HG03439 (cell line): ENCODE data around the gene ETV3L.

Experiments
- ATAC-seq: cut with Tn5 transposase; IDR thresholded peaks from one replicate; pipeline ENCODE4 v1.9.1; 2021; ENCODE audit warnings: mild to moderate bottlenecking, moderate library complexity; ENCODE audit not compliant: unreplicated experiment

Gene ETV3L

GRCh38 chr1:157099633-157100009, at the start of gene ETV3L:
ETV3L (minus strand) TSS chr1:157099808; CDS start chr1:157099523, 285 bp downstream.
- ATAC-seq, result no peak

GRCh38 chr1:157147906-157148700, 48.5 kb upstream of the ETV3L start:
- ATAC-seq, result no peak

DNA sequence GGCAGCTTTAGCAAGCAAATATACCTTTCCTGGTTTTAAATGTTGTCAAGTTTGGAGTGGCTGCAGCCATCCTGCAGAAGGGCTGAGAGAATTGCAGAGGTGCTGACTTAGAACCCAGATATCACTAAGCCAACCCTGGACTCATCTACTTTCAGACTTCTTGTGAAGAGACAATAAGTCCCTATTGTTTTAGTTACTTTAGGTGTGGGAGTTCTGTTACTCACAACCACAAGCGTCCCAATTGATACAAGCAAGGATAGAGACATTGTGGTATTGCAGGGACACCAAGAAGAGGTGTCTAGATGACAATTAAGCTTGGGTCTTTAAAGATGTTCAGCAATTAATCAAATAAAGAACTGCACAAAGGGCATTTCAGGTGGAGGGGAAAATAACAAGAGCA, 47.4 kb upstream of the ETV3L start:
- no peak for ATAC-seq

DNA sequence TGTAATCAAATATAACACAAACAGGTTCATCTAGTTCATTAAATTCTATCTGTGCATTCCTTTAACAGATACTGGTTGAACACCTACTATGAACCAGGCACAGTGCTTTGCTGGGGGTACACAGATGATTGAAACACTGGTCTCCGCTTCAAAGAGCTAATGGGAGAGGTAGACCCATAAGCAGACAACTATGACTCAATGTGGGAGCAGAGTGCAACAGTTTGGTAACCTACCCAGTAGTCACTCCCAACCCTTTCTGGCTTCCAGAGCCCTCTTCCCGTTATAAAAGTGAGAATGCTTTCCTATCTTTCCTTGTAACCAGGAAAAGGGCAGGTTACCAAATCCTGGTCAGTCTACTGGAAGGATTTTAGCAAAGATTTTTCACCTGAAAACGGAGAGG, 46.6 kb upstream of the ETV3L start:
- ATAC-seq, result no peak

- ATAC-seq, result no peak
Measured at GRCh38 chr1:157145076-157145475, 45.5 kb upstream of the ETV3L start.

DNA sequence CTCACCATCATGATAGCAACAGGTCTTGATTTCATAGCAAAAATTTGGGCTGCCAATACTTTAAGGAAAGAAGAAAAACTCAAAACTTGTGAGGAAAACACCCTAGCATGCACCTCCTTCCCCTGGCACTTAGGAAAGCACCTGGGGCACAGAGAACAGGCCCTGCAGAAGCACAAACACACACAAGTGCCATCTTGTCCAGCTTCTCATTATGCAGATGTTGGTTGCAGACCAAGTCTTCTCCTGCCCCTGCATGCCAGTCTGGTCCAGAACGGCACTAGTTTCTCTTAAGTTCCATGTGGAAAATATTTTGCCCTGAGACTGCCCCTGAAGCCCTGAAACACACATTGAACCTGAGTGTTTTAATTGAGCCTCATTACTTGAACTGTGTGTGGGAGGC, 44.9 kb upstream of the ETV3L start:
- no peak for ATAC-seq

DNA sequence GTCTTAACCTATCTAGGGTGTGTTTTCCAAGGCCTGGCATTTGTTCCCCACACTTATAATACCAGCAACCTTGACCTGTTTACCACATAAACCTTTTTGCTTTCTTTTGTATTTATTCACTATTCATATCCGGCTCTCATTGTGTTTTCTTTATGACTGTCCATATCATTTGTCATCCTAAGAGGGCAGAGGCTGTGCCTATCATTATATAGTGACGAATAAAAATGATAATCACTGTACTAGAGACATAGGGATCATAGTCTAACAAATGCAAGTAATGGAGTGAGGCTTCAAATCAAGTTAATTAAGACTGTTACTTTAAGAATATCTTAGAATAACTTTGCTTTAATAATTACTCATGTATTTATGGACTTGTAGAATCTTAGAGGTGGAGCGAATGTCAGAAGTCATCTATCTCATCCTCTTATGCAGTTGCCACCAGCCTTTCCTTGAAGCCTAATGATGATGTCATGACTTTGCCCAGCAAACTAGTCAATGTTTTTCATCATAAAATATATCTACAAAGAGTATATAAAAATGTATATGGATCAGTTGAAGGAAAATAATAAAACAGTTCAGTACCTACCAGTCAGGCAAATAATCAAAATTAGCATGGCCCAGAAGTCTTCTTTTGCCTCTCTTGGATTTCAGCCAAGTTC, 43.3 kb upstream of the ETV3L start:
- no peak for ATAC-seq

DNA sequence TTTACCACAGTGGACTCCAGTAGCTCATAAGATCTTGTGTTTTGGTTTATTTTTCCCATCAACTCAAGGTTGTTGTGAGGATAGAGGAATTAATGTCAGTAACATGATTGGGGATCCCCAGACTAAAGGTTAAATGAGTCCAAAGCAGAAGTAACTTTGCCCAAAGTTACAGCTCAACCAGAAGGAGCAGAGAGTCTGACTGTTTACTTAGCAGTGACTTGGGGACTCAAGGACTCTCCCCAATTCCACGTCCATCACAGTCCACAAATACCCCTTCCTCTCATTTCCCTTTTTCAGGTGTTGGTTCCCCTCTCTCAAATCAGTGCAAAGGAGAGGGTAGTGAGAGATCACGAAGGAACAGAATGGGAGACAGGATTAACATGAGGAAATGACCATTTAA, 42.6 kb upstream of the ETV3L start:
- ATAC-seq, result no peak

DNA sequence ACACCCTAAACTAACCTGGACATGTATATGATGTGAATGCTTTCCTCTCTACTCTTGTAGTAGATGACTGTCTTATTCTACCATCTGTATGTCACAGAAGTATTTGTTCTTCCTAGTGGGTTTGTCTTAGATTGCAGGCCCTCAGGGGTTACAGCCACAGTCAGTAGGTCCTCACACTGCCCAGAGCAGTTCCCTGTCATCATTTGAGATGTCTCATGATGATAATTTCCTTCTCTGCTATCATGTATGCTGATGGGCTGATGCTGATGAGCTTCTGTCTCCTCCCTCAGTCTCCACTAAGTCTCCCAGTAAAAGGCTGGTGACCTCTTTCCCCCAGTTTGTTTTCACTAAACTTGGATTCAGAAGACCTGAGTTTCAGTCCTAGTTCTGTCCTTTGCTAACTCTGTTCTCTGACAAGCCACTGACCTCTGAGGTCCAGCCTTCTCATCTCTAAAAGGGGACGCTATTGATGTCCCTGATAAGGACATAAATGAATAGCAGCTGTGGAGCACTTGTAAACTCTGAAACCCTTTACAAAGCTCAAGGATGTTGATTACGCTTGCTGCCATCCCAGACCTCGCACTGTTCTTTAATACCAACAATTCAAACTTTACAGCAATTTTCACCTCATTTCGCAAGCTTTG, 41.7 kb upstream of the ETV3L start:
- no peak for ATAC-seq

- ATAC-seq, result no peak
Measured at GRCh38 chr1:157140063-157140588, 40.5 kb upstream of the ETV3L start.

GRCh38 chr1:157139052-157139715, 39.6 kb upstream of the ETV3L start:
- ATAC-seq, result no peak

DNA sequence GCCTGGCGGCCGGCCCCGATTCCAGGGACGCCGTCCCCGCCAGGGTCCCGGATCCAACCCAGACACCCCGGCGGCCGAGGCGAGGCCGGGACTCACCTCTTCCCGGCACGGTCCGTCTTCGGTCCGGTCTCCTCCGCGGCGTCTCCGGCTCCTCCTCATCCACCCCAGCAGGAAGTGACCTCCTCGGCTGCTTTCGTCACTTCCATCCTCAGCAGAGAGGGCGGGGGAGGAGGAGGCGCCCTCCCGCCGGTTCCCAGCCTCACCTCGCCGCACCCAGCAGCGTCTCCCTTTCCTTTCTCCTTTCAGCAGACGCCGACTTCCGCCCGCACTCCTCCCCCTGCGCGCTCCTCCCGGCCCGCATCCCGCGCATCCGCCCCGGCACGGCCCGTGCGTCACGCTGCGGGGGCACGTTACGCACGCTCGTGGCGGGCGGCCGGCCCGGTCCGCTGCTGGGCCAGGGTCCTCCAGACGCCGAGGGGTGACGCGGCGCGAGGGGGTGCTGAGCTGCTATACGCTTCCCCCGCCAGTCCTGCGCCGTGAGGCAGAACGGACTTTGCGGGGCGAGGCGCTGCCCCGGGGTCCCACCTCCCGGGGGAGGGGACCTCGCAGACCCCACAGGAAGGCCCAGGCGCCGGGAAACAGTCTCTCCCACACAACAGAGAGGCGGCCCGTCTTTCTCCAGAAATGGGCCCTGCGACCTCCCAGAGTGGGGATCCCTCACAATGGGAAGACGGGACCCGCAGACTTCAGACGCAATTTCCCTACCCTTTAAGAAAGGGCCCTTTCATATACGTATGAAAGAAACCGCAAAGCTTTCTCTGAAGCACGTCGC, 38.8 kb upstream of the ETV3L start, which contains the start of gene ETV3:
TSS of gene ETV3 (minus strand) at position 176 of the 832 bp plus-strand sequence. CDS start 2,043 bp downstream, outside the sequence.
- ATAC-seq, result peak; percentile 83

DNA sequence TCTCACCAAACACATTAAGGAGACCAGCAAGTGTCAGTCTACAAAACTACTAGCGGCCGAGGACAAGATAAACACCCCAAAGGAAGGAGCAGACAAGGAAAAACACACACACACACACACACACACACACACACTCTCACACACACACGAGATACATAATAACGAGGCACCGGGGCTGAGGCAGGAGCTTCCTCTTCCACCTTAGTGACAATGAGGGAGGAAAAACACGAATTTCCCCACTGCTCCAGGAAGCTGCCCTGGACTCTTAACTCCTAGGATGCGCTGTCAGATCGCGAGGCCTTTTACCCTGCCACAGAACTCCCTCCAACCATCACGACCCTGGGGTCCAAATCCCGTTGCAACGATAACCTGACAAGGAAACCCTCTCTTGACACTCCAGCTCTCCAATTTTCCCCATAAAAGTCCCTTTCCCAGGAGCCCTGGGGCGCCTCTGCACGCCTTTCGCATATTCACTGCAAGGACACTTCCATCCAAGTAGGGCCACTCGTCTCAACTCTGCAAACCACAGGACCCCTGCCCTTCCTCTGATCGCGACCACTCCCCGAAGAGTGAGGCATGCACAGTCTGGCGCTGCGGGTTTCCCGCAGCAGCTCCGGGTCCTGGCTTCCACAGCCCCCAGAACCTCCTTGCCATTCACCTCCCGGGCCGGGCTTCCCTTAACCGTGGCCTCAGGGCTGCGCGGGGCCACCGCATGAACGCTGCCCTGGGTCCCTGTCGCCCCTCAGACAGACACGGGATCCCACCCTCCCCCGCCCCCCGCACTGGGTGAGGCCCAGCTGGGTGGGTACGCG, 38.0 kb upstream of the ETV3L start:
- ATAC-seq, result peak; percentile 3

DNA sequence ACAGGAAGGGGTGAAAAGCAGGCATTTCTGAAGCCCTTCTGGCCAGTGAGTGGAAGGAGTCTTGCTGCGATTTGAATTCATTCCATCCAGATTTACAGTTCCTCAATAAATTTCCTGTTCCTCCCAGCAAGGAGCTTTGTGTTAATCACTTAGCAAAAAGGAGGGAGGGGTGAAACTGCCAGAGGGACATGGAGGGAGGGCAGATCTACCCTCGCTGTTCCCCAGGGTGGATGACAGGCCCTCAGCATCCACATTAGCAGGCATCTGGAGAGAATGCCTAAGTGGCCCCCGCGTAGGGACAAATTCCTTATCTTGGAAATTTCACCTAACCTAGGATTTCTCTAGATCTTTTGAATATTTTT, 37.4 kb upstream of the ETV3L start:
- ATAC-seq, result no peak

DNA sequence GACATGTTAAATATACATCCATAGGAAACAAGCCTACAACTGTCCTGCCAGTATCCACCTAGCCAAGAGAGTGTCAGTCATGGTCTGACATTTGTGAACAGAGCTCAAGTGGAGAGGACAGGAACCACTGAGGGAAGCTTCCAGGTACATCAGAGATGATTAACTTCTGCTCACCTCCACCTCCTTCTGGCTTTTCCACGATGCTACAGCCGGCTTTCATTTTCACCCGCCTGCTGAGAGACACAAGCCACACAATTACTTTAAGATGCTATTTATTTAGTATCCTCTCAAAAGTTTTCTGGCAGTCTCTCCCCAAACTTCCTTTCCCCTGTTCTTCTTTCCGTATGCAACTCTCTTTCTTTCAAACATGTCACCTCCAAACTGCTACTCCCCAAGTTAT, 36.5 kb upstream of the ETV3L start:
- no peak for ATAC-seq

DNA sequence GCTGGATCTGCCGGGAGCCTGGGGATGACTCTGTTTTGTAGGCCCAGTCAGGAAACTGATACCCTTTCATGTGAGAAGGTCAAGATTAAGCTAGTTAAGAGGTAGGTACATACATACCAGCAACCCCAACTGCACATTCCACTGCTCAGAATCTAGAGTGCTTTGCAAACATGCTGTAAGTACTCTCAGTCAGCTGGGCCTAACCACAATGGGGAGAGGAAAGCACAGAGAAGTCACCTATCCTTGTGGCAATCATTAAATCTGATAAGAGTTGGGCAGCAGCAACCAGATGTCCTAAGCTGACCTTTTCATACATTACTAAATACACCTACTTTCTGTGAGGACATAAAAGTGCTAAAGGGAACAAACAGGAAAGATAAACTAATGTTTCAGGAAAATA, 36.0 kb upstream of the ETV3L start:
- ATAC-seq, result no peak

DNA sequence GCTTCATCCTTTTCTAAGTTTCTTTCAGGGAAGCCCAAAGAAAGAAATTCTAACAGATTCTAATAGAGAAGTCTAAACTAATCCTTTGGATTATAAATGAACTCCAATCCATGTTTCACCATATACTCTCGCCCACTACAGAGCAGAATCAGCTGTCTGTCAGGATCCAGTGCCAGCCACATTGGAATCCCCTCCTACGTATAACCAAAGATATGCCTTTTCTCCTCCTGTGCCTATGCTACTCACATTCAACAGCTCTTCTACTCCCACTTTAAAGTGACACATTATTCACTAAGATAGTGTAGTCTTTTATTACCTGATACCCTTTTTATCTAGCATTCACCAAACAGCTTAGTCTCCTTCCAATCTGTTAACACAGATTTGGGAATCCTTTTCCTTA, 35.5 kb upstream of the ETV3L start:
- no peak for ATAC-seq

DNA sequence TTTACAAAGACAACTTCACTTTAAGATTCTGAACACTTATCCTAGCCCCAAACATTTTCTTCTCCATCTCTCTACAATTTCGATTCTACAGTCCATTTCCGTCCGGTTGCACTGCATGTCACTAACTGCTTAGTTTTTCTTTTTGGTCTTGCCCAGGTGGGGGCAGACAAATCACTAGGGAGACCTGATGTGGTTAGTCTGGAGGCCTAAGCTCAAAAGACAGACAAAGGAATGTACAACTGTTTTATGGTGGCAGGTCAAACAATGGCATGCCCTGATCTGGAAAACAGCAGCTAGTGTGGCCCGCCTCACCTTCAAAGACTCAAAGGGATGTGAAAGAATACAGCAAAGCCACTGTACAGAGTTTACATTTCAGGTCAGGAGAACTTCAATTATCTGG, 34.8 kb upstream of the ETV3L start:
- ATAC-seq, result no peak

- ATAC-seq, result no peak
Measured at GRCh38 chr1:157133426-157133825, 33.8 kb upstream of the ETV3L start.
